Brain microvascular endothelial cell (primary cell): ENCODE results near the gene SPON2.

Source experiments
- DNase-seq: peaks from one replicate; pipeline ENCODE4 v3.0.0-alpha.2; 2020
- H3K27ac ChIP-seq: fragments of 250-450 bp; sonication (Bioruptor Pico); 2 replicates; pipeline ENCODE4 v1.5.1; 2020; ENCODE audit warnings: mild to moderate bottlenecking, moderate library complexity
- H3K27me3 ChIP-seq: fragments of 250-450 bp; sonication (Bioruptor Pico); replicated peaks from 2 replicates; pipeline ENCODE4 v1.5.1; 2020; ENCODE audit warnings: mild to moderate bottlenecking
- H3K36me3 ChIP-seq: fragments of 250-450 bp; sonication (Bioruptor Pico); replicated peaks from 2 replicates; pipeline ENCODE4 v1.5.1; 2020; ENCODE audit warnings: mild to moderate bottlenecking
- H3K4me3 ChIP-seq: 2 replicates; pipeline ENCODE4 v1.5.1; 2011; ENCODE audit warnings: low read depth, mild to moderate bottlenecking, control low read depth, low read length, moderate library complexity
- CTCF ChIP-seq: IDR thresholded peaks from 2 replicates; pipeline ENCODE4 v1.5.1; 2011; ENCODE audit warnings: low read depth, mild to moderate bottlenecking, moderate library complexity, low read length, control low read depth, inconsistent platforms; ENCODE audit errors: missing control alignments
- in situ Hi-C: cut with HindIII; loops from 2 replicates; pipeline ENCODE4 v1.10.0; 2017; ENCODE audit warnings: low sequenced_read_pairs, low pct_ligation_motif_present

The SPON2 gene

GRCh38 chr4:1178300-1179088, 6.1 kb upstream of the SPON2 start:
- no peaks in the 10 kb centered on the region for H3K27me3 ChIP-seq

GRCh38 chr4:1177274-1178141, 5.1 kb upstream of the SPON2 start:
- no peak for DNase-seq
- in situ Hi-C loops, result no loop called here

More at GRCh38 chr4:1178300-1179088, 6.1 kb upstream of the SPON2 start:
- H3K36me3 ChIP-seq, result no peaks in the 10 kb centered on the region
- no peak overlapping the region for H3K4me3 ChIP-seq
- no peak for DNase-seq
- no peak for TF ChIP-seq CTCF
- in situ Hi-C loops, result no loop called here
- H3K27ac ChIP-seq, result no peak overlapping the region

GRCh38 chr4:1176398-1177273, 4.3 kb upstream of the SPON2 start:
- Histone ChIP-seq H3K27ac (no peak overlapping the region), H3K27me3 (peaks cover 12% of the 10 kb centered on the region), H3K36me3 (no peaks in the 10 kb centered on the region), H3K4me3 (no peak overlapping the region)
- TF ChIP-seq CTCF, result no peak
- no peak for DNase-seq
- in situ Hi-C loops, result no loop called here

More at GRCh38 chr4:1177274-1178141, 5.1 kb upstream of the SPON2 start:
- no peak overlapping the region for H3K4me3 ChIP-seq
- no peaks in the 10 kb centered on the region for H3K36me3 ChIP-seq
- peaks cover 3% of the 10 kb centered on the region for H3K27me3 ChIP-seq
- TF ChIP-seq CTCF, result no peak
- H3K27ac ChIP-seq, result no peak overlapping the region

- Histone ChIP-seq H3K27me3 (peaks cover 19% of the 10 kb centered on the region), H3K36me3 (no peaks in the 10 kb centered on the region), H3K27ac (no peak overlapping the region), H3K4me3 (no peak overlapping the region)
- no peak for DNase-seq
- TF ChIP-seq CTCF, result no peak
- in situ Hi-C loops, result no loop called here
These were observed 3.3 kb upstream of the SPON2 start for GRCh38 chr4:1175635-1176229.

- no peak for DNase-seq
- no peak overlapping the region for H3K27ac ChIP-seq
- no peak overlapping the region for H3K4me3 ChIP-seq
- H3K36me3 ChIP-seq, result no peaks in the 10 kb centered on the region
- TF ChIP-seq CTCF, result no peak
- in situ Hi-C loops, result no loop called here
- H3K27me3 ChIP-seq, result peaks cover 23% of the 10 kb centered on the region
These were observed 2.7 kb upstream of the SPON2 start for GRCh38 chr4:1174941-1175634.
